Measurements from ENCODE around the gene FEM1B.

GRCh38 chr15:68314563-68314962 lies 37.0 kb downstream of the FEM1B start:
- TF ChIP-seq TRIM28 (IDR thresholded peaks at IDR 0.05; ENCODE audit: borderline replicate concordance, low read length) (no peak), ZNF362 (tag by site-specific recombination; IDR thresholded peaks at IDR 0.05) (no peak), ZBTB1 (tag by site-specific recombination; IDR thresholded peaks at IDR 0.05) (no peak), ZNF777 (tag by site-specific recombination; IDR thresholded peaks at IDR 0.05; ENCODE audit: borderline replicate concordance) (no peak), REST (tag by site-specific recombination; IDR thresholded peaks at IDR 0.05) (no peak)
